Measurements from ENCODE around the gene UBALD1. TPM values are rescaled to one million over a fixed set of nuclear protein-coding genes. Genes with fewer than 3 reads are reported as not detected.

UBALD1 gene
- total and polyA plus RNA-seq, 9 of the 15 experiments (the other 6 are each of a cell fraction or from before 2014, with no cell fraction given) = 1.3 to 38.0 (median 6.2) TPM; not detected in 2

GRCh38 chr16:4616047-4616811 lies 1.5 kb upstream of the UBALD1 start (continued):
- TF ChIP-seq RBFOX2 (IDR thresholded peaks at IDR 0.05; ENCODE audit: low read depth, low read length) (peak; percentile 89), ASH1L (IDR thresholded peaks at IDR 0.05; ENCODE audit: borderline replicate concordance, low read depth, partially characterized antibody) (no peak), ESRRB (CRISPR knock-in tag; IDR thresholded peaks at IDR 0.05; ENCODE audit: borderline replicate concordance) (no peak), XRCC5 (IDR thresholded peaks at IDR 0.05; ENCODE audit: low read depth, low read length) (no peak), HDGF (IDR thresholded peaks at IDR 0.05) (no peak), RAD21 (CRISPR knock-in tag; conservative IDR thresholded peaks at IDR 0.05 in 1 of 2, IDR thresholded peaks at IDR 0.05 in 1 of 2) (peak; percentile 8 to 48; a peak in 2 of 4 replicates), ZNF639 (CRISPR knock-in tag; conservative IDR thresholded peaks at IDR 0.05 in 1 of 2, IDR thresholded peaks at IDR 0.05 in 1 of 2) (peak in 1 of 2 experiments; percentile 84; a peak in 2 of 4 replicates), CHD7 (IDR thresholded peaks at IDR 0.05; ENCODE audit: low read depth, low read length) (no peak), SIN3A (IDR thresholded peaks at IDR 0.05; ENCODE audit: borderline replicate concordance in 2 of 2, control insufficient read depth in 1 of 2, low read depth in 2 of 2, low read length in 2 of 2) (peak; percentile 59 to 66; a peak in 1 of 4 replicates), HNRNPLL (IDR thresholded peaks at IDR 0.05; ENCODE audit: low read depth, low read length, poor library complexity, severe bottlenecking) (peak; percentile 51), NCOR1 (IDR thresholded peaks at IDR 0.05) (peak; percentile 34; the same call in 1 of the 2 replicates), ZNF175 (CRISPR knock-in tag; IDR thresholded peaks at IDR 0.05; ENCODE audit: low read depth) (peak; percentile 96), TSC22D4 (tag; IDR thresholded peaks at IDR 0.05) (no peak)
